ENCODE measurements around the gene C19orf25.
"Not testable (repeated sequence)": the region's sequence is repeated elsewhere in the genome, so short reads cannot be mapped to it uniquely, and the experiment has no call there.

C19orf25 gene

GRCh38 chr19:1478934-1479707 is at the start of gene C19orf25:
C19orf25 (minus strand) TSS chr19:1479215; CDS start chr19:1478903, 312 bp downstream.
- peak; percentile 93 for DNase-seq (ENCODE audit: low spot score)

DNA sequence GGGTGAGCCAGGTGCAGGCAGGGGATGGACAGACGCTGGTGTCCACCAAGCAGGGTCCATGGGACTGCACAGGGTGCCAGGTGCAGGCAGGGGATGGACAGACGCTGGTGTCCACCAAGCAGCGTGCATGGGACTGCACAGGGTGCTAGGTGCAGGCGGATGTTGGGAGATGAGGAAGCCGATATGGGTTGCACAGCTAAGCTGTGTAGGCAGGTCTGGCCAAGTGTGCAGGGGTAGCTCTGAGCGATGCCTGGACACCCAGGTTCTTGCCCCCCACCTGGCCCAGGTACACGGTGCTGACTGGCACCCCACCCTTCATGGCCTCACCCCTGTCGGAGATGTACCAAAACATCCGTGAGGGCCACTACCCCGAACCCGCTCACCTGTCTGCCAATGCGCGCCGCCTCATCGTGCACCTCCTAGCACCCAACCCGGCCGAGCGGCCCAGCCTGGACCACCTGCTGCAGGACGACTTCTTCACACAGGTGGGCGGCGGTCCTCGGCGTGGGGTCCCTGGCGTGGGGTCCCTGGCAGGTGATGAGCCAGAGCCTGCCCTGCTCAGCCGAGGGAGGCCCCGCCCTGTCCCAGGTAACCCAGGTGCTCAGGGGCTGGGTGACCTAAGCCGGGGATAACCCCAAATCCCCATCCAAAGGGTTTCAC is 48.8 kb upstream of the C19orf25 start:
- DNase-seq (ENCODE audit: low spot score): no peak

DNA sequence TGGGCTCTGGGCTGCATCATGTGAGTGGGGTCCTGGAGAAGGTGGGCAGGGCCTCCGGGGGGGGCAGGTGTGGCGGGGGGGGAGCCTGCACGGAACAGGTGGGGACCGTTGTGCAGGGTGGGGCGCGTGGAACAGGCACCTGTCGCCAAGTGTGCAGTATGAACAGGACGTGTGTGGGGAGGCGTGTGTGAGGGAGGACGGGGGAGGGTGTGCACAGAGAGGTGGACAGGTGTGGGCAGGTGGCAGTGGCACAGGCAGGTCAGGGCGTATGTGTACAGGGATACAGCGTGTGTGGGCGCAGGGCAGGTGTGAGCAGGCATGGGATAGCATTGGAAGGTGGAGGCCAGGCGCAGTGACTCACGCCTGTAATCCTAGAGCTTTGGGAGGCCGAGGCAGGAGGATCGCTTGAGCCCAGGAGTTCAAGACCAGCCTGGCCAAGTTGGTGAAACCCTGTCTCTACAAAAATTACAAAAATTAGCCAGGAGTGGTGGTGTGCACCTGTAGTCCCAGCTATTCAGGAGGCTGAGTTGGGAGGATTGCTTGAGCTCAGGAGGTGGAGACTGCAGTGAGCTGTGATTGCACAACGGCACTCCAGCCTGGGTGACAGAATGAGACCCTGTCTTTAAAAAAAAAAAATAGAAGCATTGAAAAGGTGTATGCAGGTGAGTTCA is 48.1 kb upstream of the C19orf25 start:
- DNase-seq (ENCODE audit: low spot score): no peak

DNA sequence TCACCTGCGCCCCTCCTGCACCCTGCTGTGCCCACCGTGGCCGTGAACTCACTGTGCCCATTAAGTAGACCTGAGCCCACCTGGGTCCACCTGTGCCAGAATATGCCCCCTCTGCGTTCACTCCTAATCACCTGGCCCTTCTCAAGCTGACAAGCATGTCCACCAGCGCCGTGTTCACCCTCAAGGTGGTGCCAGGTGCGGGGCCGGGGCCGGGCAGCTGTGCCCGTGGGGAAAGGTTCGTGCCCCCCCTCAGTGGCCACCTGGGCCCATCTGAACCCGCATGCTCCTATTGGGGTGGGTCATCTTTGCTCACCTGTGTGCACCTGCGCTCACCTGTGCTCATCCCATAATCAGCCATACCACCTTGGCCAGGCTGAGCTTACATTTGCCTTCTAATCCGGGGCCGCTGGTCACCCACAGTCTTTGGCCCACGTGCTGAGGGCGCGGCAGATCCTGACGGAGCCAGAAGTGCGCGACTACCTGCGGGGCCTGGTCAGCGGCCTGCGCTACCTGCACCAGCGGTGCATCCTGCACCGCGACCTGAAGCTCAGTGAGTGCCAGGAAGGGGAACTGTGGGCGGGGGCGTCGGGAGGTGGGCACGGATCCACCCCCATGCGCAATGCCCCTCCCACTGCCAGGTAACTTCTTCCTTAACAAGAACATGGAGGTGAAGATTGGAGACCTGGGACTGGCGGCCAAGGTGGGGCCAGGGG is 47.2 kb upstream of the C19orf25 start:
- no peak for DNase-seq (ENCODE audit: low spot score)

GRCh38 chr19:1525343-1525742 is 46.3 kb upstream of the C19orf25 start:
- no peak for DNase-seq (ENCODE audit: low spot score)

DNA sequence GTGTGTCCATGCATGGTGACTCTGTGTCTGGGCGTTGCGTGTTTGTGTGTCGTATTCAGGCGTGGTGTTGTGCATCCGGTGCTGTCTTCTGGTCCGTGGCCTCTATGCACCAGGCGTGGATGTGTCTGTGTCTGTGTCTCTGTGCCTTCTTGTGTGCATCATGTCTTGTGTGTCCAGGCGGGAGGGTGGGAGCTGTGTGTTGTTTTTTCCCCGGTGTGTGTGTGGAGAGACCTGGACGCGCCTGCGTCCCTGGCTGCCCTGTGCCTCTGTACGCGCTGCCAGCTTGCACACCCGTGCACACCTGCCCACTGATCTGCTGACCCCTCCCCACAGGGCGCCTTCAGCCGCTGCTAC is 45.9 kb upstream of the C19orf25 start:
- DNase-seq (ENCODE audit: low spot score): no peak

DNA sequence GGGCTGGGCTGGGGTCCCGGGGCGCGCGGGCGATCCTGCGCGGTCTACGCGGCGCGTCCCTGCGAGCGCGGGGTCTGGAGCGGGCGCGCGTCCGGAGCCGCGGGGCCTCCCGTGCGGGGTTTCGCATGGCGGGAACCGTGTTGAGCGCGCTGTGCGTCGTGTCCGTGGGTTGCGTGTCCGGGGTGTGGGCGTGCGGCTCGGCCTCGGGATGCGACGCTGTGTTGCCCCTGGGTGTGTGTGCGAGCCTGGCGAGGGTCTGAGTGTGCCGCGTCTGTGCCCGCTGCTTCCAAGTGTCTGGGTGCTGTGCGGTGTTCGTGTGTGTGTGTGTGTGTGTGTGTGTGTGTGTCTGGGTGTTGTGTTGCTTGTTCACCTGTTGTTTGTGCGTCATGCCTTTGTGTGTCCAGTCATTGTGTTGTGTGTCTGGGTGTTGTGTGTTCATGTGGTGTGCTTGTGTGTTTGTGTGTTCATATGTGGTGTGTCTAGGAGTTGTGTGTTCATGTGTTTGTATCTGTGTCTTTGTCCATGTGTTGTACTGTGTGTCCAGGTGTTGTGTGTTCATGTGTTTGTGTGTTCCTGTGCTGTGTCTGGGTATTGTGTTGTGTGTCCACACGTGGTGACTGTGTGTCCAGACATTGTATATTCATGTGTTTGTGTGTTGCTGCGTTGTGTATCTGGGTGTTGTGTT is 45.4 kb upstream of the C19orf25 start:
- no peak for DNase-seq (ENCODE audit: low spot score)

DNA sequence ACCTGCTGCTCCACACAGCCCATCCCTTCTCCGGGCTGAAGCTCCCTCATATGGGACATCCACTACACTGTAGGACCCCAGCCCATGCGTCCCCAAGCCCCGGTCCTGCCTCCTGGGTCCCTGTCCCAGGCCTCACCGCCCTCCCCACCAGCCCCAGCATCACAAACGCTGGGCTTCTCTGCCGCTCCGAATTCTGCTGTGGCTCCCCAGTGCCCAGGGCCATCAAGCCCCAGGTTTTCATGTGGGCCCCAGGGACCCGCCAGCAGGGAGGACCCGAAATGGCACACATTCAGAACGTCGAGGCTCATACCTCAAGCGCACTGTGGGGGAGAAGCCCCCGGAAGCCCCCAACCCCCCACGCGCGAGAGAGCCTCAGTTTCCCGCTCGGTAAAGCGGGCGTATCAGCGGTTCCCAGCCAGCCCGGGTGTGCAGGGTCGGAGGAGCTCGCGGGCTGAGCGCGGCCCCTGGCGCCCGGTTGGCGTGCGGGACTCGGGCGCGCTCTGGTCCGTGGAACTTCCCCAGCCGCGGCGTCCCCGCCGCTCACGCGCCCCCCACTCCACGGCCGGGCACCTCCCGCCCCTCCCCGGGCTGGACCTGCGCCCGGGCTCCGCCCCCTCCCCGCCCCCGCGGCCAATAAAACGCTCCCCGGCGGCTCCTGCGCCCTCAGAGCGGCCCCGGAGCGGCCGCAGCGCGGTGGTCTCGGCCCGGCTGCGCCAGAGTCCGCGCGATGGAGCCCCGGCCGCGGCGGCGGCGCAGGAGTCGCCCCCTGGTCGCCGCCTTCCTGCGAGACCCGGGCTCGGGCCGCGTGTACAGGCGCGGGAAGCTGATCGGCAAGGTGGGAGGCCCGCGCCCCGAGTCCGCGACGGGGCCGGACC is 44.6 kb upstream of the C19orf25 start, which contains the start of gene PLK5:
Gene PLK5 (plus strand): TSS at position 666 of the 875 bp plus-strand sequence. CDS start 2,920 bp downstream, outside the sequence.
- DNase-seq (ENCODE audit: low spot score): no peak

- DNase-seq (ENCODE audit: low spot score): no peak
These were observed 43.8 kb upstream of the C19orf25 start for GRCh38 chr19:1522838-1523237.

GRCh38 chr19:1522061-1522460 is 43.0 kb upstream of the C19orf25 start:
- no peak for DNase-seq (ENCODE audit: low spot score)

DNA sequence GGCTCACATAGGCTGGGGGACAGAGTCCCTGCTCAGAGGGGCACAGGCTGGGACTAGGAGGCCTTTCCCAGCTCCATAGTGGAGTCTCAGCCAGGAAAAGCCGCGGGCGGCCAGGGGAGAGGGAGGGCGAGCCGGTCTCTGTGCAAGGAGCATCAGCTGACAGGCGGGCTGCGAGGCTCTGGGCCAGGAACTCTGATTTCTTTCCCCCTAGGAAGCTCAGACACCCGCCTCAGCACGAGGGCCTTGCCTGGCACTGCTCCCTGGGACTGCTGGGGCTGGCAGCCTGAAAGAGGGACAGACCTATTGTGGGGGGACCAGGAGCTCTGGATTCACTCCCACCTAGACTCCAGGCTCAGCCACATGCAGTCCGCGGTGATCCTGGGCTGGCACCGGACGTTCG is 42.6 kb upstream of the C19orf25 start:
- DNase-seq (ENCODE audit: low spot score): no peak

DNA sequence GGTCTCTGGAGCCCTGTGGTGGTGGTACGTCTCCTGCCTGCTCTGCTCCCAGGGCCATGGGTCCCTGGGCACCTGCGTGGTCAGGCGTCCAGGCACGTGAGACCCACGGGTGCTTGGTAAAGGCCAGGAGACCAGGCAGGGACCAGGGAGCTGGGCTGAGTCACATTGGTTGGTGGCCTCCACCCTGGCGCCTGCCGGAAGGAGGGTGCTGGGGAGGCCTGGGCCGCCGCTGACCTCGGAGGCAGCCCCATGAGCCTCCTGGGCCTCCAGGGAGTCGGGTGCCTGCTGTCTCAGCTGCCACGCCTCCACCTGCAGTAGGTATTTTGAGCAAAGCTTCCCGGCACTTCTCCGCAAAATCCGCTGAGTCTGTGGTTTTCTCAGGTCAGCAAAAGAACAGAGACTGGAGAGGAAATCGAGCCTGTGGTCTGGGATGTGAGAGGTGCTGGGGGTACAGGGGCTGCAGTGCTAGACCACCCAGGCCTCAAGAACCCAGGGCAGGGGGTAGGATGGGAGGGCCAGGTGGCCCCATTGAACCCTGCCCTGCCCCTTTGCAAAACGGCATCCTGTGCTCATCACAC is 41.3 kb upstream of the C19orf25 start:
- DNase-seq (ENCODE audit: low spot score): no peak

- DNase-seq (ENCODE audit: low spot score): not testable (repeated sequence)
These were observed 40.8 kb upstream of the C19orf25 start for GRCh38 chr19:1519802-1520201.

DNA sequence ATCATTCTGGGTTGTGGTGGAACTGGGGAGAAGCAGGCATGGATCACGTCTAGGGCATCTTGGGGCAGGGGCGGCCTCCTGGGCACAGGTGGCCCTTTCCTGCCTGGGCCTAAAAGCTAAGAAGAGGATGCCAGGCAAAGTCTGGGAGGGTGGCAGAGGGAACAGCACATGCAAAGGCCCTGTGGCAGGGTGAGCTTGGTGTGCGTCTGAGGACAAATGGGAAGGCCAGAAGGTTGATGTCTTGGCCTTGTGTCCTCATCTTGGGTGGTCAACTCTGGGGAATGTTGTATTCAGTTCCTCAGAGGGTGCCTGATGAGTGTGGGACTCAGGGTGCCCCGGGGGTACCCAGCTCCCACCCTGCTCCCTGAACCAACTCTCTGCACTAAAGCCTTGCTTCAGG is 39.5 kb upstream of the C19orf25 start:
- no peak for DNase-seq (ENCODE audit: low spot score)

GRCh38 chr19:1516395-1516753 is 37.4 kb upstream of the C19orf25 start:
- no peak for DNase-seq (ENCODE audit: low spot score)

DNA sequence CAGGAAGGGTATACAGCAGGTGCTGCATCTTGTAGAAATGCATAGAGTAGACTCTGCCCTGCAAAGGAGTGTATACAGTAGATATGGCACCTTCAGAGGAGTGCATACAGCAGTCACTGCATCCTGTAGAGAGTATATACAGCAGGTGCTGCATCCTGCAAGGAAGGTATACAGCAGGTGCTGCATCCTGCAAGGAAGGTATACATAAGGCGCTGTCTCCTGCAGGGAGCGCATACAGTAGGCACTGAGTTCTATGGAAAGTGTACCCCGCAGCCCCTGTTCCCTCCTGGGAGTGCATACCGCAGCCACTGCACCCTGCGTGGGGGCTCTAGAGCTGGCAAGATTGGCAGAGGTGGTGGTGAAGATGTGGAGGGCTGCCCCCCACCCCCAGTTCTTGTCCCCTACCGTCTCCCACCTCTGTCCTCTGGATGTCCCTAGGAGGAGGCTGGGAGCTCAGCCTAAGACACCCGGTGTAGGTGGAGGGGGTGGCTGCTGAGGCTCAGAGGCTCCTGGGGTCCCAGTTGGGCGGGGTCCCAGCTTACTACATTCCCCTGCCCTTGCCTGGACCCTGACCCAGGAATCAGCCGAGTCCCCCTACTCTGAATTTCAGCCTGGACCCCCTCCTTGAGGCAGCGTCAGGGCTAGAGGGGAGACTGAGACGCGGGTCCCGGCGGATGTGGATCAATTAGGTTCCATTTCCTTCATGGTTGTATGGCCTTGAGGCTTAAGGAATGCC is 36.1 kb upstream of the C19orf25 start:
- no peak for DNase-seq (ENCODE audit: low spot score)

- no peak for DNase-seq (ENCODE audit: low spot score)
These were observed 35.3 kb upstream of the C19orf25 start for GRCh38 chr19:1514295-1514661.

DNA sequence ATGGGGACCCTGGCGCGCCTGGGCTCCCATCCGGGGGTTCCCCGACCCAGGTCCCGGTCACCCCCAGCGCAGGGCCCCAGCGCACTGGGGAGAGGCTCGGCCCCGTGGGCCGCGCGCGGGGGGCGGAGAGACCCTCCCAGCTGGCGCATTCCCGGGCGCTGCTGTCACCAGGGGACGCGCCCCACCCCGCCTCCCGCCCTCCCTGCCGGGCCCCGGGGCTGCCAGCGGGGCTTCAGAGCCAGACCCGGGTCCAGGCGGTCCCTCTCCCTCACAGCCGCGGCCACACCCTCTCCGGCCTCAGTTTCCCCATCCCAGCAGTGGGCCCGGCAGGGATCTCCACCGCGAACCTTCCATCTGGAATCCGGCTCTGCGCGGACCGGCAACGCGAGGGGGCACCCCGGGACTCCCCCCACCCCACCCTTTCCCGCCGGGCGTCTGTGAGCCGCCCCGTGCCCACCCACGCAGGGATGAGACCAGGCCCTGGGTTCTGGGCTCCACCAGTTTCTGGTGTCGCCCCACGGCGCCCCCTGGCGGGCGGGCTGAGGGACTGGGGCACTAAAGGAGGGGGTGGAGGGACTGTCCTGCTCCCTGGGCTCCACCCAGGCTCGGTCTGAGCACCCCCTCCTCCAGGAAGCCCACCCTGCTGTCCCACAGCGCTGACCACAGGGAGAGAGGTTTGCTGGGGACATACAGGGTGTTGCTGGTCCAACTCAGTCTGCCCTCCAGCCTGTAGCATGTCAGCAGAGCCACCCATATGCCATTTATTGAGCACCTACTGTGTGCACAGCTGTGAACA is 34.7 kb upstream of the C19orf25 start:
- DNase-seq (ENCODE audit: low spot score): peak; percentile 74
